Measurements from ENCODE around the gene PNMA6E. TPM values are rescaled to one million over a fixed set of nuclear protein-coding genes. Genes with fewer than 3 reads are reported as not detected.

Gene PNMA6E
- total and polyA plus RNA-seq, 9 of the 15 experiments (the other 6 are each of a cell fraction or from before 2014, with no cell fraction given): 0.03 TPM; not detected in 8

GRCh38 chrX:153411255-153411987 lies 10.3 kb upstream of the PNMA6E start, which contains the start of gene ZFP92 (continued):
- no peak for TF ChIP-seq FIP1L1 (IDR thresholded peaks at IDR 0.05; ENCODE audit: low read depth, low read length, poor library complexity, severe bottlenecking)
- TF ChIP-seq CREB3 (tag; conservative IDR thresholded peaks at IDR 0.05; ENCODE audit: low read depth): no peak
- TF ChIP-seq ARNT (IDR thresholded peaks at IDR 0.05): no peak
- peak; percentile 90 to 91 for TF ChIP-seq NRF1 (conservative IDR thresholded peaks at IDR 0.05 in 1 of 2, IDR thresholded peaks at IDR 0.05 in 1 of 2)
- TF ChIP-seq NR2F6 (CRISPR knock-in tag; IDR thresholded peaks at IDR 0.05): no peak
- no peak for TF ChIP-seq SMARCB1 (IDR thresholded peaks at IDR 0.05; ENCODE audit: insufficient read length, low read depth)
- no peak for TF ChIP-seq BRF1 (IDR thresholded peaks at IDR 0.05; ENCODE audit: borderline replicate concordance, extremely low read depth, insufficient read length)
- TF ChIP-seq CBX1 (IDR thresholded peaks at IDR 0.05; ENCODE audit: low read depth): peak; percentile 83; the same call in 1 of the 2 replicates
- TF ChIP-seq PCBP2 (IDR thresholded peaks at IDR 0.05; ENCODE audit: low read depth, low read length, poor library complexity, severe bottlenecking): no peak
- TF ChIP-seq PCBP1 (IDR thresholded peaks at IDR 0.05; ENCODE audit: low read depth, low read length, poor library complexity, severe bottlenecking): peak; percentile 49
- no peak for TF ChIP-seq TAF7 (tag; IDR thresholded peaks at IDR 0.05)
- no peak for TF ChIP-seq RBM34 (IDR thresholded peaks at IDR 0.05; ENCODE audit: borderline replicate concordance, insufficient read depth, low read length)
- TF ChIP-seq ZBTB40 (IDR thresholded peaks at IDR 0.05): no peak
- no peak for TF ChIP-seq ZBTB40 (CRISPR knock-in tag; IDR thresholded peaks at IDR 0.05)
- TF ChIP-seq, protein P1, sequence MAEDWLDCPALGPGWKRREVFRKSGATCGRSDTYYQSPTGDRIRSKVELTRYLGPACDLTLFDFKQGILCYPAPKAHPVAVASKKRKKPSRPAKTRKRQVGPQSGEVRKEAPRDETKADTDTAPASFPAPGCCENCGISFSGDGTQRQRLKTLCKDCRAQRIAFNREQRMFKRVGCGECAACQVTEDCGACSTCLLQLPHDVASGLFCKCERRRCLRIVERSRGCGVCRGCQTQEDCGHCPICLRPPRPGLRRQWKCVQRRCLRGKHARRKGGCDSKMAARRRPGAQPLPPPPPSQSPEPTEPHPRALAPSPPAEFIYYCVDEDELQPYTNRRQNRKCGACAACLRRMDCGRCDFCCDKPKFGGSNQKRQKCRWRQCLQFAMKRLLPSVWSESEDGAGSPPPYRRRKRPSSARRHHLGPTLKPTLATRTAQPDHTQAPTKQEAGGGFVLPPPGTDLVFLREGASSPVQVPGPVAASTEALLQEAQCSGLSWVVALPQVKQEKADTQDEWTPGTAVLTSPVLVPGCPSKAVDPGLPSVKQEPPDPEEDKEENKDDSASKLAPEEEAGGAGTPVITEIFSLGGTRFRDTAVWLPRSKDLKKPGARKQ (CRISPR knock-in tag; IDR thresholded peaks at IDR 0.05): no peak
- no peak for TF ChIP-seq PTTG1 (tag; IDR thresholded peaks at IDR 0.05; ENCODE audit: low read depth)

All from K562 (cell line).